ENCODE data around the gene GIPC1. TPM values are rescaled to one million over a fixed set of nuclear protein-coding genes. Genes with fewer than 3 reads are reported as not detected.
"Not testable (repeated sequence)": the region's sequence is repeated elsewhere in the genome, so short reads cannot be mapped to it uniquely, and the experiment has no call there.

Gene GIPC1, protein sequence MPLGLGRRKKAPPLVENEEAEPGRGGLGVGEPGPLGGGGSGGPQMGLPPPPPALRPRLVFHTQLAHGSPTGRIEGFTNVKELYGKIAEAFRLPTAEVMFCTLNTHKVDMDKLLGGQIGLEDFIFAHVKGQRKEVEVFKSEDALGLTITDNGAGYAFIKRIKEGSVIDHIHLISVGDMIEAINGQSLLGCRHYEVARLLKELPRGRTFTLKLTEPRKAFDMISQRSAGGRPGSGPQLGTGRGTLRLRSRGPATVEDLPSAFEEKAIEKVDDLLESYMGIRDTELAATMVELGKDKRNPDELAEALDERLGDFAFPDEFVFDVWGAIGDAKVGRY
- total RNA-seq, result 100 to 1,000 TPM; 135 to 217 (median 164) TPM

DNA sequence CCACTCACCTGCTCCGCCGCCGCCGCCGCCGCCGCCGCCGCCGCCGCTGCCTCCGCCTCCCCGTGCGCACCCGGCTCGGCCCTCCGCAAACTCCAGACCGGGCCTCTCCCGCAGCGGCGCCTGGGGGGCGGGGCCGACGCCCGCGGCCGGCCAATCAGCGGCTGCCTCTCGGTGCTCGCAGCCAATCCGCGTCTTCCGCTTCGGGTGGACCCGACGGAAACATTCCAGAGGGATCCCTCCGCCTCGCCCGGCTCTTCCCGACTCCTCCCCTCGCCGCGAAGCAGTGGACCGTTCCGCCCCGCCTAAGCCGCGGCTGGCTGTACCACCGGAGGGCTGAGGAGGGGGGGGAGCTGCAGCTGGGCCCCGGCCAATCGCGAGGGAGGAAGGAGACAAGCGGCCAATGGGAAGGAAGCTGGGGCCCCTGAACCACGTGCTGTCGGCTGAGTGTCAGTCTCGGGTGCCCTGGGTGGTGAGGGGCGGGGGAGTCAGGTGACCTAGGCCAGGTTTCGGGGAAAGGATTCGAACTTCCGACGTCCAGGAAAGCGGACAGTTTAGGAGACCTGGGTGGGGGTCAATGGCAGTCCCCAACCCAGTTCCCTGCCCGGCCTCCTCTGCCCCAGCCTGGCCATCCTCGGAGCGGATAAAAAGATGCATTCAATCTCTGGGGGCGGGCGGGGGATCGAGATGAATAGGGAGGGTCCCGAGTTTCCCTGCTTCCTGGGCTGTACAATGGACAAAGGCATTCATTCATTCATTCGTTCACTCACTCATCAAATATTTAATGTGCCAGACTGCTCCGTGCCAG is at the start of gene GIPC1:
TSS of gene GIPC1 (minus strand) at position 99 of the 805 bp plus-strand sequence. CDS start 13,151 bp downstream, outside the sequence.
- peak within 1 kb of the TSS; percentile 59 for H3K4me3 ChIP-seq (ENCODE audit: low read depth, poor library complexity, severe bottlenecking)
- WGBS, 2 donors, result 3 to 6% methylated on average over 37 to 42 of the region's 71 CpGs
- DNase-seq (ENCODE audit: low spot score in 2 of 2), result peak; percentile 92 to 99
- intact Hi-C loops (cut with DNase I; ENCODE audit: low total_unique reads), result no loop called here
- TF ChIP-seq CTCF (IDR thresholded peaks at IDR 0.05), result peak in 1 of 3 donors; percentile 22
- no peak for TF ChIP-seq POLR2A (IDR thresholded peaks at IDR 0.05)

- intact Hi-C loops (cut with DNase I; ENCODE audit: low total_unique reads), result no loop called here
- no peak for DNase-seq (ENCODE audit: low spot score in 2 of 2)
- WGBS, 2 donors, result 57 to 59% methylated on average over 9 of the region's 9 CpGs
- no peak overlapping the region for H3K4me3 ChIP-seq (ENCODE audit: low read depth, poor library complexity, severe bottlenecking)
- no peak for TF ChIP-seq POLR2A (IDR thresholded peaks at IDR 0.05)
- no peak for TF ChIP-seq CTCF (IDR thresholded peaks at IDR 0.05)
These were observed 49.8 kb upstream of the GIPC1 start for GRCh38 chr19:14545716-14546082.

DNA sequence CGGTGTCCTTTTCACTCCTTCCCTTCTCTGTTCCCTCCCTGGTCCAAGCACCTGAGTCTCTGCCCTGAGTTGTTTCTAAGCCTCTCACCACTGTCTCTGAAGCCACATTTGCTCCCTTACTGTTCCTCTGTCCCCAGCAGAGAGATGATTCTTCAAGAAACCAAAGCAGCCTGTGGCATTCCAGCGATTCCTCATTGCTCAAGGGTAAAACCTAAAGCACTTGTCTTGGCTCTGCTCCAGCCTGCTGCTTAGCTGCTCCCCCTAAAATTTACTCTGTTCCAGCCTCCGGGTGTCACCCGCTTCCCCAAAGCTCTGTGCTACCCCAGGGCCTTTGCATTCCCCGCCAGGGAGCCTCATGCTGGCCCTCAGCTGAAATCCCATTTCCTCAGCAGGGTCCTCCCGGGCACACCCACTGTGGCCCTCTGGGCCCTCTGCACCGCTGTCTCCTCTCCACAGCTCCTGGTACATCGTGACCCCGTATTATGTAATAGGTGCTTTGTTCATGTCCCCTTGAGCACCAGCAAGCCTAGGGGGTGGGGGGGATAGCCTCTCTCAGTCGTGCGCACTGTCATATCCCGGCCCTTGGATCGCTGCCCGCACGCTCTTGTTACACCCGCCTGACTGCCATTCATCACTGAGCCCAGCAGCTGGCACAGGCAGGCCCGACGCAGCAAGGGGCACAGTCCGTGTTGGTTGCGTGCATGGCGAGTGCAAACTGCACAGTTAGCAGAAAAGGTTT is 49.2 kb upstream of the GIPC1 start:
- intact Hi-C loops (cut with DNase I; ENCODE audit: low total_unique reads), result no loop called here
- no peak overlapping the region for H3K4me3 ChIP-seq (ENCODE audit: low read depth, poor library complexity, severe bottlenecking)
- 55 to 66% methylated on average over 15 to 21 of the region's 21 CpGs for WGBS, 2 donors
- no peak for DNase-seq (ENCODE audit: low spot score in 2 of 2)
- TF ChIP-seq POLR2A (IDR thresholded peaks at IDR 0.05) (no peak), CTCF (IDR thresholded peaks at IDR 0.05) (no peak)

- intact Hi-C loops (cut with DNase I; ENCODE audit: low total_unique reads), result no loop called here
- no peak overlapping the region for H3K4me3 ChIP-seq (ENCODE audit: low read depth, poor library complexity, severe bottlenecking)
- WGBS, 2 donors, result 72 to 76% methylated on average over 5 of the region's 5 CpGs
- no peak for DNase-seq (ENCODE audit: low spot score in 2 of 2)
- TF ChIP-seq CTCF (IDR thresholded peaks at IDR 0.05) (no peak), POLR2A (IDR thresholded peaks at IDR 0.05) (no peak)
These were observed 48.1 kb upstream of the GIPC1 start for GRCh38 chr19:14544047-14544446.

- intact Hi-C loops (cut with DNase I; ENCODE audit: low total_unique reads), result no loop called here
- TF ChIP-seq POLR2A (IDR thresholded peaks at IDR 0.05) (no peak), CTCF (IDR thresholded peaks at IDR 0.05) (no peak)
- H3K4me3 ChIP-seq (ENCODE audit: low read depth, poor library complexity, severe bottlenecking), result no peak overlapping the region
- no peak for DNase-seq (ENCODE audit: low spot score in 2 of 2)
- 25 to 31% methylated on average over 7 of the region's 7 CpGs for WGBS, 2 donors
These were observed 46.9 kb upstream of the GIPC1 start for GRCh38 chr19:14542711-14543328.

GRCh38 chr19:14541979-14542378 is 46.1 kb upstream of the GIPC1 start:
- intact Hi-C loops (cut with DNase I; ENCODE audit: low total_unique reads); H3K4me3 ChIP-seq (ENCODE audit: low read depth, poor library complexity, severe bottlenecking); DNase-seq (ENCODE audit: low spot score in 2 of 2): not testable (repeated sequence)
- WGBS, 2 donors, result 79 to 88% methylated on average over 5 of the region's 5 CpGs

All from lower leg skin (tissue), 4 donors.